ENCODE results near the gene CDH1.

CDH1 gene

DNA sequence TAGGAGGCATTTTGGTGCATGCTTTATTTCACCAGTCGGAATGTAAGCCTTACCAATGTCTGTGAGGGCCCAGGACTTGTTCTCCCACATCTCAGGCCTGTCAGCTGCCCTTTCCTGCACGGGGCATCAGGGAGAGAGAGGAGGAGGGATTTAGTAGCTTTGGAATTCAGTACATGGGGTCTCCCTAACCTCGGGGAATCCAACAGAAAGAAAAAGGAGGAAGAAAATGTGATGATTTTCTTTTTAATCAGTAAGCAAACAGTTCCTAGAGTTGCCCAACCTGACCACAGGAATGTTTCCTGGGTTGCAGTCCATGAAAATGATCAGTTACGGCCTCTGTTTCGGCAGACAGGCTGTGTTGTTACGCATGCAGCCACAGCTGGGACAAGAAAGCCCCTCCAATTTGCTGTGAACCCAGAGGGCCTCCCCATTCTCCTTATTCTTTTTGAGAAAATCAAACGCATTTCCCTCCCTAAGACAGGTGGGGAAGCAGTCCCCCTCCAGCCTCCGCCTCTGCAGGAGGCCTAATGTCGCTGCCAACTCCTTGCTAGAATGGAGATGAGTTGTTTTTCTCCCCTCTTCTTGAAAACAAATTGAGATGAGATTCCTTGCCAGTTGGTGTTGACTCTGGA is 53.2 kb downstream of the CDH1 start:
- H3K9ac ChIP-seq (ENCODE audit: low read depth, low read length, poor library complexity, severe bottlenecking), result no peak overlapping the region
- no peak for TF ChIP-seq EZH2phosphoT487 (IDR thresholded peaks at IDR 0.05; ENCODE audit: borderline replicate concordance)
- TF ChIP-seq, protein P1, sequence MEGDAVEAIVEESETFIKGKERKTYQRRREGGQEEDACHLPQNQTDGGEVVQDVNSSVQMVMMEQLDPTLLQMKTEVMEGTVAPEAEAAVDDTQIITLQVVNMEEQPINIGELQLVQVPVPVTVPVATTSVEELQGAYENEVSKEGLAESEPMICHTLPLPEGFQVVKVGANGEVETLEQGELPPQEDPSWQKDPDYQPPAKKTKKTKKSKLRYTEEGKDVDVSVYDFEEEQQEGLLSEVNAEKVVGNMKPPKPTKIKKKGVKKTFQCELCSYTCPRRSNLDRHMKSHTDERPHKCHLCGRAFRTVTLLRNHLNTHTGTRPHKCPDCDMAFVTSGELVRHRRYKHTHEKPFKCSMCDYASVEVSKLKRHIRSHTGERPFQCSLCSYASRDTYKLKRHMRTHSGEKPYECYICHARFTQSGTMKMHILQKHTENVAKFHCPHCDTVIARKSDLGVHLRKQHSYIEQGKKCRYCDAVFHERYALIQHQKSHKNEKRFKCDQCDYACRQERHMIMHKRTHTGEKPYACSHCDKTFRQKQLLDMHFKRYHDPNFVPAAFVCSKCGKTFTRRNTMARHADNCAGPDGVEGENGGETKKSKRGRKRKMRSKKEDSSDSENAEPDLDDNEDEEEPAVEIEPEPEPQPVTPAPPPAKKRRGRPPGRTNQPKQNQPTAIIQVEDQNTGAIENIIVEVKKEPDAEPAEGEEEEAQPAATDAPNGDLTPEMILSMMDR (conservative IDR thresholded peaks at IDR 0.05; ENCODE audit: low read length), result no peak
- no peak overlapping the region for H2AFZ ChIP-seq (ENCODE audit: low read length)
- no peaks in the 10 kb centered on the region for H3K79me2 ChIP-seq (ENCODE audit: insufficient read depth, low read length)
- H3K9me3 ChIP-seq (ENCODE audit: insufficient read depth, low read depth, low read length), result no peaks in the 10 kb centered on the region
- no peak overlapping the region for H3K4me3 ChIP-seq (ENCODE audit: low read length, poor library complexity, severe bottlenecking)
- no peaks in the 10 kb centered on the region for H3K27me3 ChIP-seq (ENCODE audit: insufficient read depth, low read length, poor library complexity, severe bottlenecking)
- H4K20me1 ChIP-seq (ENCODE audit: insufficient read depth, low read length, poor library complexity, severe bottlenecking), result no peaks in the 10 kb centered on the region
- H3K36me3 ChIP-seq (ENCODE audit: insufficient read depth, low read length), result no peaks in the 10 kb centered on the region
- H3K9me2 ChIP-seq (replicated peaks; ENCODE audit: low read depth, low read length), result no peaks in the 10 kb centered on the region
- H3K4me1 ChIP-seq (ENCODE audit: insufficient read depth, low read length, poor library complexity, severe bottlenecking), result no peaks in the 10 kb centered on the region
- no peak overlapping the region for H3K4me2 ChIP-seq (ENCODE audit: low read depth, low read length, poor library complexity, severe bottlenecking)
- no peaks in the 10 kb centered on the region for H3F3A ChIP-seq (ENCODE audit: low read depth)

DNA sequence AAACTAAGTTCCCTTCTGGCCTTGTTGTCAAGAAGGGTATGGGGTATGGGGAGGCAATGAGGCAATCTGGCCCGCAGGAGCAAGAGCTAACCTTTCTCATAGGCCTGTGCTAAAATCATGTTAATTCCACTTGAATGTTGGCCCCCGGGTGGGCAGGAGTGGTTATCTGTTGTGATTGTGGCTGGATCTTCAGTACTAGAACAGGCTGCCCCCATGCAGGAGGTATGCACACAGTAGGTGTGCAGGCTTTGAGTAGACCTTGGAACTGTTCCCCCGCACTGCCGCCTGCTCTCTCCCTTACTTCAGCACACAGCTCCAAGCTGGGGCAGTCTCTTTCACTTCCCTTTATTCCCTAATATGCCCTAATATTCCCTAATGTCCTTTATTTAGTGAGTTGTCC is 53.9 kb downstream of the CDH1 start:
- Histone ChIP-seq H3K9me3 (ENCODE audit: insufficient read depth, low read depth, low read length) (no peaks in the 10 kb centered on the region), H3K9me2 (replicated peaks; ENCODE audit: low read depth, low read length) (no peaks in the 10 kb centered on the region), H3K4me2 (ENCODE audit: low read depth, low read length, poor library complexity, severe bottlenecking) (no peak overlapping the region), H4K20me1 (ENCODE audit: insufficient read depth, low read length, poor library complexity, severe bottlenecking) (no peaks in the 10 kb centered on the region), H3K4me3 (ENCODE audit: low read length, poor library complexity, severe bottlenecking) (no peak overlapping the region), H3F3A (ENCODE audit: low read depth) (no peaks in the 10 kb centered on the region), H3K36me3 (ENCODE audit: insufficient read depth, low read length) (no peaks in the 10 kb centered on the region), H3K79me2 (ENCODE audit: insufficient read depth, low read length) (no peaks in the 10 kb centered on the region), H3K27me3 (ENCODE audit: insufficient read depth, low read length, poor library complexity, severe bottlenecking) (no peaks in the 10 kb centered on the region), H3K4me1 (ENCODE audit: insufficient read depth, low read length, poor library complexity, severe bottlenecking) (no peaks in the 10 kb centered on the region), H2AFZ (ENCODE audit: low read length) (no peak overlapping the region), H3K9ac (ENCODE audit: low read depth, low read length, poor library complexity, severe bottlenecking) (no peak overlapping the region)
- no peak for TF ChIP-seq EZH2phosphoT487 (IDR thresholded peaks at IDR 0.05; ENCODE audit: borderline replicate concordance)
- TF ChIP-seq, protein P1 (conservative IDR thresholded peaks at IDR 0.05; ENCODE audit: low read length), result no peak

DNA sequence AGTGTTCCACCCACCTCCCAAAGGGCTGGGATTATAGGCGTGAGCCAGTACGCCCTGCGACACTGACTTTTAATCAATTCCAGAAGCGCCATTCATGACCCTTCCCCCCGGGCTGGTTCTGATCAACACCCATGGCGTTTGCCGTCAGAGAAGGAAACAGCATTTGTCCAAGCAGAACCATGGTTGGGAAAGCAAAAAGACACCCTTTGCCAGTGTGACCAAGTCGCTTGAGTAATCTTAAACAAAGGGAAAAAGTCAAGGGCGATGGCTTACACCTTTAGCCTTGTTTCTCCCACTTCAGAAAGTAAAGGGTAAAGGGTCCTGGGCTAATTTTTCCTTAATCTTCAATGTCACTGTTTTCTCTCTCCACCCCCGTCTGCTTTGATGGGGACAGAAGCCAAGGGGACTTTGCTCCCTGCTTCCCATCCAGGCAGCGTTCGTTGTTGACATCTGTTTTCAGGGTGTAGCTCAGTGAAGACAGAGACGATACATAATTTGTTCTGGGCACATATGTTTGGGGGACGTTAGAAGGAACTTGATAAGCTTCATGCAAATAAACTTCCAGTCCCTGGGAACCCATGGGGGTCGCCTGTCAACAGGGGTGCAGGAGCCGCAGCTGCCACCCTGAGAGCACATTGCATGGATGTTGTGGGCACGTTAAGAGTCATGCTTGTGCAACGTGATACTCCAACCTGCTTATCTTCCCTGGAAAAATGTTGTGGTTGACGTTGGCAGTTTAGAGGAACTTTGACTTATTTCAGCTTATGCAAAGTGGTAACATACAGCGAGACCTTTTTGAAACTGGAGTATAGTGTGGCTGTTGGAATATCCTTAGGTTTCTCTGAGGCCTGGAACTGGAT is 55.6 kb downstream of the CDH1 start:
- Histone ChIP-seq H3K27me3 (ENCODE audit: insufficient read depth, low read length, poor library complexity, severe bottlenecking) (no peaks in the 10 kb centered on the region), H3K9ac (ENCODE audit: low read depth, low read length, poor library complexity, severe bottlenecking) (no peak overlapping the region), H3K9me3 (ENCODE audit: insufficient read depth, low read depth, low read length) (no peaks in the 10 kb centered on the region), H3K4me3 (ENCODE audit: low read length, poor library complexity, severe bottlenecking) (no peak overlapping the region), H3K4me1 (ENCODE audit: insufficient read depth, low read length, poor library complexity, severe bottlenecking) (no peaks in the 10 kb centered on the region), H3F3A (ENCODE audit: low read depth) (no peaks in the 10 kb centered on the region), H3K9me2 (replicated peaks; ENCODE audit: low read depth, low read length) (no peaks in the 10 kb centered on the region), H4K20me1 (ENCODE audit: insufficient read depth, low read length, poor library complexity, severe bottlenecking) (no peaks in the 10 kb centered on the region), H3K4me2 (ENCODE audit: low read depth, low read length, poor library complexity, severe bottlenecking) (no peak overlapping the region), H3K79me2 (ENCODE audit: insufficient read depth, low read length) (no peaks in the 10 kb centered on the region), H3K36me3 (ENCODE audit: insufficient read depth, low read length) (no peaks in the 10 kb centered on the region), H2AFZ (ENCODE audit: low read length) (no peak overlapping the region)
- no peak for TF ChIP-seq EZH2phosphoT487 (IDR thresholded peaks at IDR 0.05; ENCODE audit: borderline replicate concordance)
- TF ChIP-seq, protein P1 (conservative IDR thresholded peaks at IDR 0.05; ENCODE audit: low read length), result no peak

Data from Loucy (cell line).